ENCODE results near the gene RNH1.

- no peak for TF ChIP-seq ATF2 (IDR thresholded peaks at IDR 0.05; ENCODE audit: low read length)
- peak in 2 of 3 experiments; percentile 62 to 80; a peak in 3 of 4 replicates for TF ChIP-seq CTCF (IDR thresholded peaks at IDR 0.05; ENCODE audit: control extremely low read depth in 1 of 3, insufficient read depth in 1 of 3, low read depth in 1 of 3, low read length in 3 of 3)
- TF ChIP-seq CHD1 (IDR thresholded peaks at IDR 0.05; ENCODE audit: low read depth, low read length): no peak
- TF ChIP-seq POU5F1 (IDR thresholded peaks at IDR 0.05; ENCODE audit: low read depth, low read length): no peak
- TF ChIP-seq SP2 (IDR thresholded peaks at IDR 0.05; ENCODE audit: low read length): no peak
Measured at GRCh38 chr11:447923-448731, 58.9 kb downstream of the RNH1 start.

All from H1 (cell line).